Esophagus squamous epithelium (tissue), 4 donors: ENCODE data around the gene PJA1.

Source experiments
- POLR2A ChIP-seq, 4 donors: fragments of 450-650 bp; IDR thresholded peaks; one replicate each; pipeline ENCODE4 v1.6.1; 2017; ENCODE audit warnings: antibody characterized with exemption in 4 of 4, mild to moderate bottlenecking in 4 of 4, moderate library complexity in 3 of 4
- TF ChIP-seq, protein P1 (sequence below), 6 experiments: fragments of 450-650 bp in 4 of 6; fragments of 200-600 bp in 2 of 6; sonication (generic) in 2 of 6; IDR thresholded peaks; one replicate each; pipeline ENCODE4 v1.5.1; 2016 to 2019; ENCODE audit warnings: antibody characterized with exemption in 6 of 6, mild to moderate bottlenecking in 4 of 6, moderate library complexity in 4 of 6

GRCh38 chrX:69145714-69146113 lies 19.5 kb downstream of the PJA1 start:
- TF ChIP-seq, protein P1, sequence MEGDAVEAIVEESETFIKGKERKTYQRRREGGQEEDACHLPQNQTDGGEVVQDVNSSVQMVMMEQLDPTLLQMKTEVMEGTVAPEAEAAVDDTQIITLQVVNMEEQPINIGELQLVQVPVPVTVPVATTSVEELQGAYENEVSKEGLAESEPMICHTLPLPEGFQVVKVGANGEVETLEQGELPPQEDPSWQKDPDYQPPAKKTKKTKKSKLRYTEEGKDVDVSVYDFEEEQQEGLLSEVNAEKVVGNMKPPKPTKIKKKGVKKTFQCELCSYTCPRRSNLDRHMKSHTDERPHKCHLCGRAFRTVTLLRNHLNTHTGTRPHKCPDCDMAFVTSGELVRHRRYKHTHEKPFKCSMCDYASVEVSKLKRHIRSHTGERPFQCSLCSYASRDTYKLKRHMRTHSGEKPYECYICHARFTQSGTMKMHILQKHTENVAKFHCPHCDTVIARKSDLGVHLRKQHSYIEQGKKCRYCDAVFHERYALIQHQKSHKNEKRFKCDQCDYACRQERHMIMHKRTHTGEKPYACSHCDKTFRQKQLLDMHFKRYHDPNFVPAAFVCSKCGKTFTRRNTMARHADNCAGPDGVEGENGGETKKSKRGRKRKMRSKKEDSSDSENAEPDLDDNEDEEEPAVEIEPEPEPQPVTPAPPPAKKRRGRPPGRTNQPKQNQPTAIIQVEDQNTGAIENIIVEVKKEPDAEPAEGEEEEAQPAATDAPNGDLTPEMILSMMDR (IDR thresholded peaks at IDR 0.05) = no peak
- no peak for TF ChIP-seq POLR2A (IDR thresholded peaks at IDR 0.05)
